CD4-positive, alpha-beta T cell treated with Interleukin-4 for 1 hour (primary cell): Measurements from ENCODE around the gene FBXO24.

ENCODE experiments used
- DNase-seq, 2 donors: peaks; one replicate each; pipeline ENCODE4 v3.0.0-alpha.2; 2020 to 2022

The FBXO24 gene

GRCh38 chr7:100575206-100575631, 10.9 kb upstream of the FBXO24 start:
- DNase-seq: no peak

- no peak for DNase-seq
Observed at GRCh38 chr7:100575746-100576383, 10.3 kb upstream of the FBXO24 start.

GRCh38 chr7:100576384-100576993, 9.6 kb upstream of the FBXO24 start:
- no peak for DNase-seq

- no peak for DNase-seq
Observed at GRCh38 chr7:100577103-100577502, 9.0 kb upstream of the FBXO24 start.

GRCh38 chr7:100577507-100577906, 8.6 kb upstream of the FBXO24 start:
- no peak for DNase-seq

GRCh38 chr7:100578246-100579183, 7.6 kb upstream of the FBXO24 start:
- DNase-seq: no peak

- DNase-seq: no peak
Observed at GRCh38 chr7:100580466-100581283, 5.5 kb upstream of the FBXO24 start.

- no peak for DNase-seq
Observed at GRCh38 chr7:100582041-100582579, 4.0 kb upstream of the FBXO24 start.

- DNase-seq: no peak
Observed at GRCh38 chr7:100582650-100583049, 3.5 kb upstream of the FBXO24 start.

- DNase-seq: peak; percentile 65 to 68
Observed at GRCh38 chr7:100583132-100584053, 2.7 kb upstream of the FBXO24 start.

GRCh38 chr7:100584054-100584682, 2.0 kb upstream of the FBXO24 start:
- DNase-seq: no peak

- DNase-seq: no peak
Observed at GRCh38 chr7:100584683-100585510, 1.2 kb upstream of the FBXO24 start.

GRCh38 chr7:100585511-100586265, 440 bp upstream of the FBXO24 start, which contains the start of gene LRCH4:
TSS of gene LRCH4 (minus strand) at chr7:100586129. CDS start at chr7:100586100, 29 bp downstream.
- DNase-seq: peak; percentile 56 to 65

- DNase-seq: peak in 1 of 2 donors; percentile 36
Observed at GRCh38 chr7:100588438-100588837, 2.3 kb downstream of the FBXO24 start.

GRCh38 chr7:100589341-100589947, 3.3 kb downstream of the FBXO24 start:
- no peak for DNase-seq

GRCh38 chr7:100590077-100590737, 4.1 kb downstream of the FBXO24 start:
- no peak for DNase-seq

GRCh38 chr7:100591596-100591995, 5.5 kb downstream of the FBXO24 start:
- DNase-seq: no peak

- DNase-seq: no peak
Observed at GRCh38 chr7:100595188-100595587, 9.1 kb downstream of the FBXO24 start.
